ENCODE results near the gene SHISAL2B.

DNA sequence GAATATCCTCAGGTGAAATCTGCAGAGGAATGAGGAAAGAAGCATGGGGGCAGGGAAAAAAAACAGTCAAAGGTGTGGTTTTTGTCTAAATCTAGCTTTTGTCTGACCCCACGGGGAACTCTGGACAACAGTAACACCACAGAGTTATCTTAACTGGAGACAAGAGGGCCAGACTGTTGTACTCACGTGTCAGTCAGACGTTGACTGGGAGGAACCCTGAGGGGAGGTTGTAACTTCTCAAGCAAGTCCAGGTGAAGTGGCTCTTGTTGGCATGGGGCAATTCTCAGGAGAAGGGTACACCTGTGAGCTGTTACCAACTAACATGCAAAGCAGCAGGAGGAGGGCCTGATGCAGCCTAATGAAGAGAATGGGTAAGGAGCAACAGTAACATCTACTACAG is 44.1 kb upstream of the SHISAL2B start:
- TF ChIP-seq CTCF (IDR thresholded peaks at IDR 0.05) (no peak), POLR2A (IDR thresholded peaks at IDR 0.05) (no peak)

Data from uterus (tissue), 2 donors.